ENCODE measurements around the gene VIT.

- TF ChIP-seq CTCF (IDR thresholded peaks at IDR 0.05) (no peak), POLR2AphosphoS5 (IDR thresholded peaks at IDR 0.05; ENCODE audit: insufficient read depth in 1 of 2, low read depth in 1 of 2) (no peak), POLR2A (IDR thresholded peaks at IDR 0.05) (no peak)
These were observed 138.4 kb downstream of the VIT start for GRCh38 chr2:36834731-36835524.
